ENCODE results near the gene TNF.

TNF gene

GRCh38 chr6:31575335-31575901 is at the start of gene TNF:
Gene TNF (plus strand): TSS chr6:31575565. CDS start chr6:31575742, 177 bp downstream.
- peak; percentile 80 for DNase-seq (ENCODE audit: low read depth)
- no peak for TF ChIP-seq CTCF (IDR thresholded peaks at IDR 0.05; ENCODE audit: insufficient read depth, low read depth, low read length, missing control alignments)
- H3K4me3 ChIP-seq (ENCODE audit: low read length), result no peak within 1 kb of the TSS

DNA sequence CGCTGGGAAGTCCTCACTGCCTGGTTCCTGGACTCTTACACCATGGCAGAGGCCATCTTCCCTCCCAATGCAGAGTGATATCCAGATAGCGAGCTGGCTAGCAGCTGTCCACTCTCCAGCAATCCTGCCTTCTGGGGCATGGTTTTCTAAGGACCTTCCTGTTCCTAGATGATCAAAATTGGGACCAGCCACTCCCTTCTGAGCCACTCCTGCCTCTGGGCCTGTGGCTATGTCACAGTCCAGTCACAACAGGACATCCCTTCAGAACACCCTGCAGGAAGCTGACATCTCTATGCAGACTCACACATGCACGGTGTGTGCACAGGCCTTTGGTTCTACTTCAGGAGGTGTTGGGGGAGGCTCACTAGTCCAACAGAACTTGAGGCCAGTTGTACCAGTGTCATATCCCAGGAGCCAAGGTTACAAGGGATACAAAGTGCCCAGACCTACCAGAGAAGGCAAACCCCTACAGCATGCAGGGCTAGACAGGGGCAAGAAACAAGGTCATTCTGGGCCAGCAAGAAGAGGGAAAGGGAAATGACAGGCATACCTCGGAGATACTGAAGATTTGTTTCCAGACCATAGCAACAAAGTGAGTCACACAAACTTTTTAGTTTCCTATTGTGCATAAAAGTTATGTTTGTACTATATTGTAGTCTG is 49.3 kb upstream of the TNF start:
- no peak overlapping the region for H3K4me3 ChIP-seq (ENCODE audit: low read length)
- no peak for TF ChIP-seq CTCF (IDR thresholded peaks at IDR 0.05; ENCODE audit: insufficient read depth, low read depth, low read length, missing control alignments)
- DNase-seq (ENCODE audit: low read depth), result peak; percentile 37

- DNase-seq (ENCODE audit: low read depth), result no peak
- no peak overlapping the region for H3K4me3 ChIP-seq (ENCODE audit: low read length)
- TF ChIP-seq CTCF (IDR thresholded peaks at IDR 0.05; ENCODE audit: insufficient read depth, low read depth, low read length, missing control alignments), result no peak
Observed at GRCh38 chr6:31528307-31528777, 47.0 kb upstream of the TNF start.

DNA sequence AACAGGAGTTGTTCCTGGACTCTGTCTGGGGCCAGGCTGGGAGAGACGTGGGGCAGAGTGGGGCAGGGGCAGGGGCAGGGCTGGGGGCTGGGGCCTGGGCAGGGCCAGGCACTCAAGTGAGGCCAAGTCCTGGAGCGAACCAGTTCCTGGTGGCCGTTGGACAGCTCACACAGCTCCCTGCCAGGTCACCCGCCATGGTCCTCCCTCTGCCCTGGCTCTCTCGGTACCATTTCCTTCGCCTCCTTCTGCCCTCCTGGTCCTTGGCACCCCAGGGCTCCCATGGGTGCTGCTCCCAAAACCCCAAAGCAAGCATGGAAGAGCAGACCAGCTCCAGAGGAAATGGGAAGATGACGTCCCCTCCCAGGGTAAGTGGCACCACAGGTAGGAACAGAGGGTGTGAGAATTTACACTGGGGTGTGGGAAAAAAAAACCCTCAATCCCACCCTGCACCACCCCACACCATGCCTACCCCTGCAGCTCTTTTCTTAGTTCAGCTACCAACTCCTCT is 46.5 kb upstream of the TNF start, which contains the start of gene MCCD1:
Gene MCCD1 (plus strand): TSS at position 142 of the 508 bp plus-strand sequence. CDS start 53 bp downstream, at position 195.
- no peak for TF ChIP-seq CTCF (IDR thresholded peaks at IDR 0.05; ENCODE audit: insufficient read depth, low read depth, low read length, missing control alignments)
- DNase-seq (ENCODE audit: low read depth), result no peak
- no peak within 1 kb of the TSS for H3K4me3 ChIP-seq (ENCODE audit: low read length)

DNA sequence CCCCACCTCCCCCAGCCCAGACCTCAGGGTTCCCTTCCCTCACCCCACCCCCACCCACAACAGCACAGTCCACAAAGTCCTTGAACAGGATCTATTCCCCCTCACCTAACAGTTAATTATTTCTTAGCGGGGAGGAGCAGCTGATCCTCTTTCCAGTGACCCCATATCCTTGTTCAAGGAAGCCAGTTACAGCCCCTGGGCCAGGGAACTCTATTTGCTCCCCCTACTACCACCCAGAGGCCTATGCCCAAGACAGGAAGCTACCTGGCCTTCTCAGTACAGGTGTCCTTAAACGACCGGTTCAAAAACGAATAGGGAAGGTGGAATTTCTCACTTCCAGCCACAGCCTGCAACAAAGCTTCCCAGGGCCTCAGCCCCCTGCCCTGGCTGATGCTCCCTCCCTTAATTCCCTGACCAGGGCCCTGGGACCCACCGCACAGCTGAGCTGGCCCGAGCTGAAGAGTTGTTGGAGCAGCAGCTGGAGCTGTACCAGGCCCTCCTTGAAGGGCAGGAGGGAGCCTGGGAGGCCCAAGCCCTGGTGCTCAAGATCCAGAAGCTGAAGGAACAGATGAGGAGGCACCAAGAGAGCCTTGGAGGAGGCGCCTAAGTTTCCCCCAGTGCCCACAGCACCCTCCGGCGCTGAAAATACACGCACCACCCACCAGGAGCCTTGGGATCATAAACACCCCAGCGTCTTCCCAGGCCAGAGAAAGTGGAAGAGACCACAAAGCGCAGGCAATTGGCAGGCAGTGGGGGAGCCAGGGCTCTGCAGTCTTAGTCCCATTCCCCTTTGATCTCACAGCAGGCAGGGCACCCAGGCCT is 45.8 kb upstream of the TNF start:
- DNase-seq (ENCODE audit: low read depth), result no peak
- H3K4me3 ChIP-seq (ENCODE audit: low read length), result no peak overlapping the region
- no peak for TF ChIP-seq CTCF (IDR thresholded peaks at IDR 0.05; ENCODE audit: insufficient read depth, low read depth, low read length, missing control alignments)

DNA sequence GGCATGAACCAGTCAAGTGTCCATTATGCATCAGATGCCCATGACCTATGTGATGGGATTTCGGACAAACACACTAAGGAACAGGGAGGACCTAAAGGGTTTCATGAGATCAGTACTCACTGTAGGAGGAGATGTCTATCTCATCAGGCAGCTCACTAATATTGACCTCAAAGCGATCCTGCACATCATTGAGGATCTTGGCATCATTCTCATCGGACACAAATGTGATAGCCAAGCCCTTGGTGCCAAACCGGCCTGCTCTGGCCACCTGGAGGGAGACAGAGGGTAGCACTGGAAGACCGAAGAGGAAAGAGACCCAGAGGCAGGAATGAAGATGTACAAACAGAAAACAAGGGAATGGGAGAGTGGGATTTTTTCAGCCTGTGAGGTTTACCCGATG is 44.7 kb upstream of the TNF start:
- TF ChIP-seq CTCF (IDR thresholded peaks at IDR 0.05; ENCODE audit: insufficient read depth, low read depth, low read length, missing control alignments), result no peak
- H3K4me3 ChIP-seq (ENCODE audit: low read length), result no peak overlapping the region
- no peak for DNase-seq (ENCODE audit: low read depth)

All from epithelial cell of esophagus (primary cell).